Measurements from ENCODE around the gene PHF14.
"Not testable (repeated sequence)": the region's sequence is repeated elsewhere in the genome, so short reads cannot be mapped to it uniquely, and the experiment has no call there.

The PHF14 gene

GRCh38 chr7:10940704-10941355 lies 32.8 kb upstream of the PHF14 start:
- Histone ChIP-seq H3K4me3 (ENCODE audit: low read depth in 1 of 5, low read length in 5 of 5) (peak overlapping the region; percentile 93 to 99 (median 95)), H3K27ac (ENCODE audit: low read depth, low read length) (peak overlapping the region; percentile 96), H3K36me3 (ENCODE audit: control insufficient read depth in 5 of 5, insufficient read depth in 5 of 5, low read length in 5 of 5) (peaks cover 3 to 16% (median 11%) of the 10 kb centered on the region in 5 donors), H3K9me3 (ENCODE audit: control insufficient read depth in 5 of 5, low read length in 5 of 5) (no peaks in the 10 kb centered on the region), H3K27me3 (ENCODE audit: control insufficient read depth in 5 of 5, insufficient read depth in 4 of 5, low read length in 5 of 5) (no peaks in the 10 kb centered on the region), H3K4me1 (ENCODE audit: control insufficient read depth in 5 of 5, insufficient read depth in 5 of 5, low read length in 5 of 5) (peaks cover 3 to 26% (median 23%) of the 10 kb centered on the region in 5 donors), H3K9ac (ENCODE audit: low read length in 5 of 5) (peak overlapping the region; percentile 88 to 98 (median 96))

- no peaks in the 10 kb centered on the region for H3K4me1 ChIP-seq (ENCODE audit: control insufficient read depth in 5 of 5, insufficient read depth in 5 of 5, low read length in 5 of 5)
- no peak overlapping the region for H3K27ac ChIP-seq (ENCODE audit: low read depth, low read length)
- no peaks in the 10 kb centered on the region for H3K9me3 ChIP-seq (ENCODE audit: control insufficient read depth in 5 of 5, low read length in 5 of 5)
- H3K36me3 ChIP-seq (ENCODE audit: control insufficient read depth in 5 of 5, insufficient read depth in 5 of 5, low read length in 5 of 5): no peaks in the 10 kb centered on the region
- no peak overlapping the region for H3K4me3 ChIP-seq (ENCODE audit: low read depth in 1 of 5, low read length in 5 of 5)
- H3K27me3 ChIP-seq (ENCODE audit: control insufficient read depth in 5 of 5, insufficient read depth in 4 of 5, low read length in 5 of 5): no peaks in the 10 kb centered on the region
- no peak overlapping the region for H3K9ac ChIP-seq (ENCODE audit: low read length in 5 of 5)
These were observed 23.2 kb upstream of the PHF14 start for GRCh38 chr7:10950494-10950893.

- not testable (repeated sequence) for H3K36me3 ChIP-seq (ENCODE audit: control insufficient read depth in 5 of 5, insufficient read depth in 5 of 5, low read length in 5 of 5); H3K4me3 ChIP-seq (ENCODE audit: low read depth in 1 of 5, low read length in 5 of 5); H3K27ac ChIP-seq (ENCODE audit: low read depth, low read length); H3K9me3 ChIP-seq (ENCODE audit: control insufficient read depth in 5 of 5, low read length in 5 of 5); H3K27me3 ChIP-seq (ENCODE audit: control insufficient read depth in 5 of 5, insufficient read depth in 4 of 5, low read length in 5 of 5); H3K9ac ChIP-seq (ENCODE audit: low read length in 5 of 5); H3K4me1 ChIP-seq (ENCODE audit: control insufficient read depth in 5 of 5, insufficient read depth in 5 of 5, low read length in 5 of 5)
These were observed 22.6 kb upstream of the PHF14 start for GRCh38 chr7:10950974-10951578.

GRCh38 chr7:10952588-10952987 lies 21.1 kb upstream of the PHF14 start:
- Histone ChIP-seq H3K9me3 (ENCODE audit: control insufficient read depth in 5 of 5, low read length in 5 of 5) (no peaks in the 10 kb centered on the region), H3K9ac (ENCODE audit: low read length in 5 of 5) (no peak overlapping the region), H3K4me3 (ENCODE audit: low read depth in 1 of 5, low read length in 5 of 5) (no peak overlapping the region), H3K36me3 (ENCODE audit: control insufficient read depth in 5 of 5, insufficient read depth in 5 of 5, low read length in 5 of 5) (no peaks in the 10 kb centered on the region), H3K27me3 (ENCODE audit: control insufficient read depth in 5 of 5, insufficient read depth in 4 of 5, low read length in 5 of 5) (no peaks in the 10 kb centered on the region), H3K27ac (ENCODE audit: low read depth, low read length) (no peak overlapping the region), H3K4me1 (ENCODE audit: control insufficient read depth in 5 of 5, insufficient read depth in 5 of 5, low read length in 5 of 5) (no peaks in the 10 kb centered on the region)

GRCh38 chr7:10953078-10953750 lies 20.5 kb upstream of the PHF14 start:
- not testable (repeated sequence) for H3K9me3 ChIP-seq (ENCODE audit: control insufficient read depth in 5 of 5, low read length in 5 of 5); H3K4me3 ChIP-seq (ENCODE audit: low read depth in 1 of 5, low read length in 5 of 5); H3K27me3 ChIP-seq (ENCODE audit: control insufficient read depth in 5 of 5, insufficient read depth in 4 of 5, low read length in 5 of 5); H3K27ac ChIP-seq (ENCODE audit: low read depth, low read length); H3K9ac ChIP-seq (ENCODE audit: low read length in 5 of 5); H3K4me1 ChIP-seq (ENCODE audit: control insufficient read depth in 5 of 5, insufficient read depth in 5 of 5, low read length in 5 of 5); H3K36me3 ChIP-seq (ENCODE audit: control insufficient read depth in 5 of 5, insufficient read depth in 5 of 5, low read length in 5 of 5)

- Histone ChIP-seq H3K36me3 (ENCODE audit: control insufficient read depth in 5 of 5, insufficient read depth in 5 of 5, low read length in 5 of 5) (no peaks in the 10 kb centered on the region), H3K9me3 (ENCODE audit: control insufficient read depth in 5 of 5, low read length in 5 of 5) (peaks cover 0 to 4% (median 0%) of the 10 kb centered on the region in 5 donors), H3K4me1 (ENCODE audit: control insufficient read depth in 5 of 5, insufficient read depth in 5 of 5, low read length in 5 of 5) (no peaks in the 10 kb centered on the region)
These were observed 17.1 kb upstream of the PHF14 start for GRCh38 chr7:10956528-10956927.

GRCh38 chr7:10960242-10960641 lies 13.4 kb upstream of the PHF14 start:
- H3K27ac ChIP-seq (ENCODE audit: low read depth, low read length); H3K9ac ChIP-seq (ENCODE audit: low read length in 5 of 5); H3K9me3 ChIP-seq (ENCODE audit: control insufficient read depth in 5 of 5, low read length in 5 of 5); H3K4me3 ChIP-seq (ENCODE audit: low read depth in 1 of 5, low read length in 5 of 5); H3K27me3 ChIP-seq (ENCODE audit: control insufficient read depth in 5 of 5, insufficient read depth in 4 of 5, low read length in 5 of 5); H3K4me1 ChIP-seq (ENCODE audit: control insufficient read depth in 5 of 5, insufficient read depth in 5 of 5, low read length in 5 of 5); H3K36me3 ChIP-seq (ENCODE audit: control insufficient read depth in 5 of 5, insufficient read depth in 5 of 5, low read length in 5 of 5): not testable (repeated sequence)

More at GRCh38 chr7:10956528-10956927, 17.1 kb upstream of the PHF14 start:
- H3K27me3 ChIP-seq (ENCODE audit: control insufficient read depth in 5 of 5, insufficient read depth in 4 of 5, low read length in 5 of 5): peaks cover 0 to 4% (median 0%) of the 10 kb centered on the region in 5 donors
- no peak overlapping the region for H3K27ac ChIP-seq (ENCODE audit: low read depth, low read length)
- H3K9ac ChIP-seq (ENCODE audit: low read length in 5 of 5): no peak overlapping the region
- H3K4me3 ChIP-seq (ENCODE audit: low read depth in 1 of 5, low read length in 5 of 5): no peak overlapping the region

- not testable (repeated sequence) for H3K9me3 ChIP-seq (ENCODE audit: control insufficient read depth in 5 of 5, low read length in 5 of 5); H3K36me3 ChIP-seq (ENCODE audit: control insufficient read depth in 5 of 5, insufficient read depth in 5 of 5, low read length in 5 of 5); H3K4me1 ChIP-seq (ENCODE audit: control insufficient read depth in 5 of 5, insufficient read depth in 5 of 5, low read length in 5 of 5); H3K27me3 ChIP-seq (ENCODE audit: control insufficient read depth in 5 of 5, insufficient read depth in 4 of 5, low read length in 5 of 5); H3K9ac ChIP-seq (ENCODE audit: low read length in 5 of 5); H3K4me3 ChIP-seq (ENCODE audit: low read depth in 1 of 5, low read length in 5 of 5); H3K27ac ChIP-seq (ENCODE audit: low read depth, low read length)
These were observed 8.7 kb upstream of the PHF14 start for GRCh38 chr7:10965016-10965415.

- Histone ChIP-seq H3K36me3 (ENCODE audit: control insufficient read depth in 5 of 5, insufficient read depth in 5 of 5, low read length in 5 of 5) (peaks cover 0 to 5% (median 0%) of the 10 kb centered on the region in 5 donors), H3K9ac (ENCODE audit: low read length in 5 of 5) (no peak overlapping the region), H3K9me3 (ENCODE audit: control insufficient read depth in 5 of 5, low read length in 5 of 5) (no peaks in the 10 kb centered on the region), H3K27me3 (ENCODE audit: control insufficient read depth in 5 of 5, insufficient read depth in 4 of 5, low read length in 5 of 5) (peaks cover 0 to 3% (median 0%) of the 10 kb centered on the region in 5 donors), H3K4me3 (ENCODE audit: low read depth in 1 of 5, low read length in 5 of 5) (no peak overlapping the region), H3K4me1 (ENCODE audit: control insufficient read depth in 5 of 5, insufficient read depth in 5 of 5, low read length in 5 of 5) (peaks cover 0 to 18% (median 16%) of the 10 kb centered on the region in 5 donors), H3K27ac (ENCODE audit: low read depth, low read length) (no peak overlapping the region)
These were observed 1.5 kb upstream of the PHF14 start for GRCh38 chr7:10972174-10972573.

All from subcutaneous abdominal adipose tissue (tissue), 5 donors.